Measurements from ENCODE around the gene ETV1.

- TF ChIP-seq CTCF (IDR thresholded peaks at IDR 0.05; ENCODE audit: poor library complexity), result no peak
- no peak for TF ChIP-seq EZH2 (IDR thresholded peaks at IDR 0.05; ENCODE audit: borderline replicate concordance)
- no peak for TF ChIP-seq EZH2phosphoT487 (IDR thresholded peaks at IDR 0.05; ENCODE audit: low read depth, severe bottlenecking, unreplicated experiment)
Measured at GRCh38 chr7:13856012-13856411, 133.5 kb downstream of the ETV1 start.

Data from hepatocyte (in vitro differentiated cells).